Neural crest cell (in vitro differentiated cells): ENCODE measurements around the gene KCNIP4. TPM values are rescaled to one million over a fixed set of nuclear protein-coding genes. Genes with fewer than 3 reads are reported as not detected.

Source experiments
- DNase-seq: peaks from one replicate; pipeline ENCODE4 v3.0.0; 2021; ENCODE audit warnings: low read depth, mixed read lengths, low spot score
- H3K27ac Mint-ChIP-seq: one replicate; pipeline ENCODE4 v1.8.0; 2021; ENCODE audit warnings: mild to moderate bottlenecking, mixed read lengths; ENCODE audit not compliant: unreplicated experiment
- H3K27me3 Mint-ChIP-seq: 2 replicates; pipeline ENCODE4 v1.8.0; 2021; ENCODE audit warnings: low read depth, mild to moderate bottlenecking, mixed read lengths
- H3K36me3 Mint-ChIP-seq: 2 replicates; pipeline ENCODE4 v1.8.0; 2021; ENCODE audit warnings: low read depth, mild to moderate bottlenecking, mixed read lengths
- H3K4me1 Mint-ChIP-seq: 2 replicates; pipeline ENCODE4 v1.8.0; 2021; ENCODE audit warnings: mixed read lengths
- H3K4me3 Mint-ChIP-seq: one replicate; pipeline ENCODE4 v1.8.0; 2021; ENCODE audit warnings: mild to moderate bottlenecking, mixed read lengths
- H3K9me3 Mint-ChIP-seq: 2 replicates; pipeline ENCODE4 v1.8.0; 2021; ENCODE audit warnings: mixed read lengths
- CTCF ChIP-seq: fragments of 200-600 bp; sonication (generic); conservative IDR thresholded peaks from 2 replicates; pipeline ENCODE4 v1.5.0; 2021; ENCODE audit warnings: antibody characterized with exemption, mild to moderate bottlenecking
- total RNA-seq: library from RNA; stranded (reverse); gene quantifications from 2 replicates; pipeline ENCODE4 v1.2.1, GENCODE V29; 2021

The KCNIP4 gene
- total RNA-seq, 1 donor from 2014 or later = 0.33 TPM

DNA sequence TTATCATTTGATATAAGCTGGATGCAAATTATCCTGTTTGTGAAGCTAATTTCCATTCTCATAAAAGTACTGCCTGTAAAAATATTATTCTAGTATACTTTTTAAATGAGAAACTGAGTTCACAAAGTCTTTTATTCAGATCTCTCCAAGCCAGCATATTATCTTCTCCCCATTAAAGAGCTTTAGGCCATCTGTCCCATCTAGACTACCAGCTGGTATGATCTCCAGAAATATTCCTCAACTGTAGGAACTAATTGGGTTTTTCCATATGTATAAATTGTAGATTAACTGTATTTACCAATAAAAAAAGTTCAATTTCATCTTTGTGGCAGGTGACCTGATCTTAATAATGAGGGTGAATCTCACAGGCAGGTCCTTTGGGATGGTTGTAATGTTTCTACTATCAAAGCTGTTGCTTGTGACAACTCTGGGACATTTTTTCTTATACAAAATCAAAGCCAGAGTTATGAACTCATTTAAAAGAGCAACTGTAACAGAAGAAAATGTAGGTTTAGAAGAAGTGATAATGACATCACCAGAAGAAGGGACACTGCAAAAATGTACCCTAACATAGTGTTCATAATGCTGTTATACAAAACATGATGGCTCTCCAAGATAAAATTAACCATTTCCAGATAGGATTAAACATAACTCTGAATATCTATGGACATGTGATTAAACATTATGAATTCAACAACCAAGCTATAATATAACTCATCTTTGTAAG, 132.8 kb downstream of the KCNIP4 start:
- Mint-ChIP-seq H3K36me3 (peaks cover 5% of the 10 kb centered on the region), H3K4me1 (no peaks in the 10 kb centered on the region), H3K4me3 (no peak overlapping the region), H3K27me3 (no peaks in the 10 kb centered on the region), H3K9me3 (peaks cover 24% of the 10 kb centered on the region), H3K27ac (no peak overlapping the region)
- no peak for DNase-seq
- TF ChIP-seq CTCF = no peak

DNA sequence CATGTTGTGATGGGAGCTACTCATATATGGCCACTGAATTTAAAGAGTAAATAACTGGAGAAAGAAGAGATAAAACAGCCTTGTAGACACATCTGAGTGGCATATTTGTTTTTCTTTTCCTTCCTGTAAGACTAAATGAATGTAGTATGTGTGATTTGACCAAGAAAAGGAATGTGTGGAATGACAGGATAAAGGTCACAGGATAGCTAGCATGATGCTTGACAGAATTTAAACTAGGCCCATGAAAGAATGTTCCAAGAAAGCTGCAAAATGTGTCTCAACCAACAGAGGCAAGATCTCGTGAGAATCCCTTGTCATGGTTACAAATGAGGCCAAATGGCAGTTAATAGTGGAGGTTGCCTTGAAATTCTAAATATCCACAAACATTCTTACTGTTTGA, 137.0 kb downstream of the KCNIP4 start:
- Mint-ChIP-seq H3K4me3 (no peak overlapping the region), H3K4me1 (no peaks in the 10 kb centered on the region), H3K27me3 (no peaks in the 10 kb centered on the region), H3K36me3 (no peaks in the 10 kb centered on the region), H3K27ac (no peak overlapping the region), H3K9me3 (peaks cover 7% of the 10 kb centered on the region)
- no peak for DNase-seq
- TF ChIP-seq CTCF = no peak

DNA sequence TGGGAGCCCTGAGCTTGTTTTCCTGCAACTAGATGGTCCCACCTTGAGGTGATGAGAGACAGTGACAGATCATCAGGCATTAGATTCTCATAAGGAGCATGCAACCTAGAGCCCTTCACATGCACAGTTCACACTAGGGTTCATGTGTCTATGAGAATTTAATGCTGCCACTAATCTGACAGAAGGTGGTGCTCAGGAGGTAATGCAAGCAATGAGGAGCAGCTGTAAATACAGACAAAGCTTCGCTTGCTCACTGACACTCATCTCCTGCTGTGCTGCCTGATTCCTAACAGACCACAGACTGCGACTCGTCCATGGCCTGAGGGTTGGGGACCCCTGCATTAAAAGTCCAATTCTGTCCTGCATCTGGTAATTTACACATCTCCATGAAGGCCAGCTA, 141.6 kb downstream of the KCNIP4 start:
- no peak for TF ChIP-seq CTCF
- Mint-ChIP-seq H3K4me1 (no peaks in the 10 kb centered on the region), H3K36me3 (no peaks in the 10 kb centered on the region), H3K27me3 (no peaks in the 10 kb centered on the region), H3K9me3 (peaks cover 7% of the 10 kb centered on the region), H3K4me3 (no peak overlapping the region), H3K27ac (no peak overlapping the region)
- DNase-seq = no peak

GRCh38 chr4:21802406-21802805, 146.2 kb downstream of the KCNIP4 start:
- TF ChIP-seq CTCF = no peak
- Mint-ChIP-seq H3K9me3 (peaks cover 7% of the 10 kb centered on the region), H3K4me1 (no peaks in the 10 kb centered on the region), H3K36me3 (no peaks in the 10 kb centered on the region), H3K27me3 (no peaks in the 10 kb centered on the region), H3K4me3 (no peak overlapping the region), H3K27ac (no peak overlapping the region)
- no peak for DNase-seq

- H3K27me3 Mint-ChIP-seq = no peaks in the 10 kb centered on the region
- no peaks in the 10 kb centered on the region for H3K36me3 Mint-ChIP-seq
- H3K27ac Mint-ChIP-seq = no peak overlapping the region
- DNase-seq = no peak
- H3K9me3 Mint-ChIP-seq = peaks cover 7% of the 10 kb centered on the region
- no peak overlapping the region for H3K4me3 Mint-ChIP-seq
- TF ChIP-seq CTCF = no peak
- H3K4me1 Mint-ChIP-seq = no peaks in the 10 kb centered on the region
These were observed 146.7 kb downstream of the KCNIP4 start for GRCh38 chr4:21801661-21802385.
